Measurements from ENCODE around the gene FMO5. TPM values are rescaled to one million over a fixed set of nuclear protein-coding genes. Genes with fewer than 3 reads are reported as not detected.
"Not testable (repeated sequence)": the region's sequence is repeated elsewhere in the genome, so short reads cannot be mapped to it uniquely, and the experiment has no call there.

The FMO5 gene
- total RNA-seq, 1 experiment from 2014 or later = 0.98 TPM

- DNase-seq (ENCODE audit: low read depth, low spot score) = no peak
- in situ Hi-C loops (cut with HindIII; ENCODE audit: low pct_unique_long_range_greater_than_20kb, low sequenced_read_pairs) = no loop called here
Observed at GRCh38 chr1:147214842-147215539, 10.1 kb downstream of the FMO5 start.

- in situ Hi-C loops (cut with HindIII; ENCODE audit: low pct_unique_long_range_greater_than_20kb, low sequenced_read_pairs) = no loop called here
- DNase-seq (ENCODE audit: low read depth, low spot score) = no peak
Observed at GRCh38 chr1:147214325-147214724, 10.8 kb downstream of the FMO5 start.

GRCh38 chr1:147213271-147213670 is 11.9 kb downstream of the FMO5 start:
- no peak for DNase-seq (ENCODE audit: low read depth, low spot score)
- in situ Hi-C loops (cut with HindIII; ENCODE audit: low pct_unique_long_range_greater_than_20kb, low sequenced_read_pairs) = no loop called here

GRCh38 chr1:147211577-147211976 is 13.6 kb downstream of the FMO5 start:
- in situ Hi-C loops (cut with HindIII; ENCODE audit: low pct_unique_long_range_greater_than_20kb, low sequenced_read_pairs) = no loop called here
- no peak for DNase-seq (ENCODE audit: low read depth, low spot score)

- no peak for DNase-seq (ENCODE audit: low read depth, low spot score)
- in situ Hi-C loops (cut with HindIII; ENCODE audit: low pct_unique_long_range_greater_than_20kb, low sequenced_read_pairs) = no loop called here
Observed at GRCh38 chr1:147210987-147211386, 14.2 kb downstream of the FMO5 start.

- in situ Hi-C loops (cut with HindIII; ENCODE audit: low pct_unique_long_range_greater_than_20kb, low sequenced_read_pairs) = no loop called here
- DNase-seq (ENCODE audit: low read depth, low spot score) = no peak
Observed at GRCh38 chr1:147209825-147210821, 15.0 kb downstream of the FMO5 start.

GRCh38 chr1:147208619-147209018 is 16.5 kb downstream of the FMO5 start:
- no peak for DNase-seq (ENCODE audit: low read depth, low spot score)
- in situ Hi-C loops (cut with HindIII; ENCODE audit: low pct_unique_long_range_greater_than_20kb, low sequenced_read_pairs) = no loop called here

GRCh38 chr1:147207192-147207591 is 17.9 kb downstream of the FMO5 start:
- no peak for DNase-seq (ENCODE audit: low read depth, low spot score)

GRCh38 chr1:147204080-147204479 is 21.1 kb downstream of the FMO5 start:
- DNase-seq (ENCODE audit: low read depth, low spot score) = no peak
- in situ Hi-C loops (cut with HindIII; ENCODE audit: low pct_unique_long_range_greater_than_20kb, low sequenced_read_pairs) = no loop called here

More at GRCh38 chr1:147207192-147207591, 17.9 kb downstream of the FMO5 start:
- in situ Hi-C loops (cut with HindIII; ENCODE audit: low pct_unique_long_range_greater_than_20kb, low sequenced_read_pairs) = no loop called here

GRCh38 chr1:147202576-147202975 is 22.6 kb downstream of the FMO5 start:
- no peak for DNase-seq (ENCODE audit: low read depth, low spot score)
- in situ Hi-C loops (cut with HindIII; ENCODE audit: low pct_unique_long_range_greater_than_20kb, low sequenced_read_pairs) = no loop called here

- DNase-seq (ENCODE audit: low read depth, low spot score) = no peak
- in situ Hi-C loops (cut with HindIII; ENCODE audit: low pct_unique_long_range_greater_than_20kb, low sequenced_read_pairs) = no loop called here
Observed at GRCh38 chr1:147201786-147202185, 23.4 kb downstream of the FMO5 start.

- DNase-seq (ENCODE audit: low read depth, low spot score) = no peak
Observed at GRCh38 chr1:147201276-147201675, 23.9 kb downstream of the FMO5 start.

GRCh38 chr1:147197324-147197723 is 27.8 kb downstream of the FMO5 start:
- DNase-seq (ENCODE audit: low read depth, low spot score); in situ Hi-C loops (cut with HindIII; ENCODE audit: low pct_unique_long_range_greater_than_20kb, low sequenced_read_pairs): not testable (repeated sequence)

More at GRCh38 chr1:147201276-147201675, 23.9 kb downstream of the FMO5 start:
- in situ Hi-C loops (cut with HindIII; ENCODE audit: low pct_unique_long_range_greater_than_20kb, low sequenced_read_pairs) = no loop called here

- in situ Hi-C loops (cut with HindIII; ENCODE audit: low pct_unique_long_range_greater_than_20kb, low sequenced_read_pairs) = no loop called here
- DNase-seq (ENCODE audit: low read depth, low spot score) = no peak
Observed at GRCh38 chr1:147189514-147189913, 35.6 kb downstream of the FMO5 start.

- in situ Hi-C loops (cut with HindIII; ENCODE audit: low pct_unique_long_range_greater_than_20kb, low sequenced_read_pairs) = no loop called here
- no peak for DNase-seq (ENCODE audit: low read depth, low spot score)
Observed at GRCh38 chr1:147185432-147185831, 39.7 kb downstream of the FMO5 start.

- in situ Hi-C loops (cut with HindIII; ENCODE audit: low pct_unique_long_range_greater_than_20kb, low sequenced_read_pairs) = no loop called here
- DNase-seq (ENCODE audit: low read depth, low spot score) = no peak
Observed at GRCh38 chr1:147177611-147178380, 47.3 kb downstream of the FMO5 start.

- in situ Hi-C loops (cut with HindIII; ENCODE audit: low pct_unique_long_range_greater_than_20kb, low sequenced_read_pairs) = no loop called here
- DNase-seq (ENCODE audit: low read depth, low spot score) = peak; percentile 98
Observed at GRCh38 chr1:147172168-147173016, 52.7 kb downstream of the FMO5 start, which contains the start of gene PRKAB2. PRKAB2 (minus strand) TSS chr1:147172470; CDS start chr1:147172144, 326 bp downstream.
